DLD1 (cell line): ENCODE results near the gene TCEAL1.

ENCODE experiments used
- in situ Hi-C: cut with HindIII; loops from 2 replicates; pipeline ENCODE4 v1.10.0; 2017; ENCODE audit warnings: low sequenced_read_pairs

Gene TCEAL1

GRCh38 chrX:103678199-103678993, 49.6 kb downstream of the TCEAL1 start:
- in situ Hi-C loops = no loop called here
